Ovary (tissue), 9 donors: ENCODE measurements around the gene NFYC. TPM values are rescaled to one million over a fixed set of nuclear protein-coding genes. Genes with fewer than 3 reads are reported as not detected.

ENCODE experiments used
- DNase-seq, 5 donors: peaks; one replicate each; pipeline ENCODE4 v3.0.0-alpha.2; 2019 to 2020
- H3K27ac ChIP-seq, 2 donors: fragments of 200-600 bp; one replicate each; pipeline versions ENCODE4 v1.5.1 to v1.8.0; 2019 to 2022
- H3K27me3 ChIP-seq: fragments of 200-600 bp; one replicate; pipeline ENCODE4 v1.8.0; 2022
- H3K36me3 ChIP-seq: fragments of 200-600 bp; sonication (generic); one replicate; pipeline ENCODE4 v1.5.1; 2019
- H3K4me1 ChIP-seq: one replicate; pipeline ENCODE4 v1.8.1; 2013; ENCODE audit warnings: mild to moderate bottlenecking, moderate library complexity; ENCODE audit not compliant: insufficient read depth
- H3K4me3 ChIP-seq: fragments of 200-600 bp; sonication (generic); one replicate; pipeline ENCODE4 v1.5.1; 2017
- H3K9me3 ChIP-seq, 2 donors: fragments of 200-600 bp in 1 of 2; sonication (generic) in 1 of 2; one replicate each; pipeline versions ENCODE4 v1.5.1 to v1.8.1; 2013 to 2019; ENCODE audit warnings: mild to moderate bottlenecking in 1 of 2, moderate library complexity in 1 of 2
- EP300 ChIP-seq: sonication (generic); formaldehyde crosslinking; IDR thresholded peaks from one replicate; pipeline ENCODE4 v1.6.1; 2017; ENCODE audit warnings: antibody characterized with exemption
- POLR2A ChIP-seq: fragments of 450-650 bp; IDR thresholded peaks from one replicate; pipeline ENCODE4 v1.6.1; 2017; ENCODE audit warnings: antibody characterized with exemption, mild to moderate bottlenecking, moderate library complexity
- WGBS, 3 donors: extraction: QIAGEN DNeasy Blood & Tissue Kit in 1 of 3; methylation state at CpG; one replicate each; pipeline versions ENCODE4 v1.1.5 to v1.1.7; 2013 to 2017; 5-methylcytosine and 5-hydroxymethylcytosine counted together
- intact Hi-C, 4 donors: fragments of 100-400 bp; cut with DNase I; formaldehyde crosslinking; loops; one replicate each; pipeline versions ENCODE4 v1.11.0 to v1.15.1; 2022 to 2023
- polyA plus RNA-seq, 2 donors: library from polyadenylated mRNA; stranded (reverse); fragments of 200-250 nt in 1 of 2; fragments of 350-450 nt in 1 of 2; fragmentation: Illumina TruSeq in 1 of 2; extraction: RNeasy Lipid Tissue Mini Kit (QIAGEN cat#74804) in 1 of 2; gene quantifications; one replicate each; pipeline ENCODE4 v1.2.3, GENCODE V29; 2013 to 2014
- total RNA-seq, 7 donors: library from RNA; depleted of rRNA in 2 of 7; stranded (reverse); fragments of >200 nt in 2 of 7; fragmentation: NEBNext Ultra II Directional in 3 of 7; extraction: Animal tissue kit (Norgen Biotek cat#: 25700) in 3 of 7; gene quantifications; one replicate each; pipeline versions ENCODE4 v1.1.0 to v1.2.4, GENCODE V29; 2016 to 2023
- TF ChIP-seq, protein P1 (sequence below), 3 donors: fragments of 450-650 bp in 2 of 3; fragments of 200-600 bp in 1 of 3; IDR thresholded peaks; one replicate each; pipeline versions ENCODE4 v1.5.1 to v1.8.0; 2016 to 2022; ENCODE audit warnings: antibody characterized with exemption in 3 of 3, mild to moderate bottlenecking in 1 of 3
- donor health status: DM: no; HTN: no; CAD: no; lungs with moderate emphysema.
- donor health status: DM: no; HTN: no; CAD: no.
- donor health status: Bipolar disorder and iron deficiency.
- donor health status: DM: yes; HTN: yes; CAD: no.
- donor health status: DM: no; HTN: no; CAD: no.
- donor health status: DM: yes; HTN: yes; CAD: no.

The NFYC gene
- total and polyA plus RNA-seq, 9 donors, result 28.8 to 90.9 (median 45.1) TPM

- H3K4me1 ChIP-seq, result peaks cover 4% of the 10 kb centered on the region
- TF ChIP-seq, protein P1, sequence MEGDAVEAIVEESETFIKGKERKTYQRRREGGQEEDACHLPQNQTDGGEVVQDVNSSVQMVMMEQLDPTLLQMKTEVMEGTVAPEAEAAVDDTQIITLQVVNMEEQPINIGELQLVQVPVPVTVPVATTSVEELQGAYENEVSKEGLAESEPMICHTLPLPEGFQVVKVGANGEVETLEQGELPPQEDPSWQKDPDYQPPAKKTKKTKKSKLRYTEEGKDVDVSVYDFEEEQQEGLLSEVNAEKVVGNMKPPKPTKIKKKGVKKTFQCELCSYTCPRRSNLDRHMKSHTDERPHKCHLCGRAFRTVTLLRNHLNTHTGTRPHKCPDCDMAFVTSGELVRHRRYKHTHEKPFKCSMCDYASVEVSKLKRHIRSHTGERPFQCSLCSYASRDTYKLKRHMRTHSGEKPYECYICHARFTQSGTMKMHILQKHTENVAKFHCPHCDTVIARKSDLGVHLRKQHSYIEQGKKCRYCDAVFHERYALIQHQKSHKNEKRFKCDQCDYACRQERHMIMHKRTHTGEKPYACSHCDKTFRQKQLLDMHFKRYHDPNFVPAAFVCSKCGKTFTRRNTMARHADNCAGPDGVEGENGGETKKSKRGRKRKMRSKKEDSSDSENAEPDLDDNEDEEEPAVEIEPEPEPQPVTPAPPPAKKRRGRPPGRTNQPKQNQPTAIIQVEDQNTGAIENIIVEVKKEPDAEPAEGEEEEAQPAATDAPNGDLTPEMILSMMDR (IDR thresholded peaks at IDR 0.05), result no peak
- TF ChIP-seq POLR2A, result no peak
- no peak for TF ChIP-seq EP300
- no peak for DNase-seq
- no peaks in the 10 kb centered on the region for H3K36me3 ChIP-seq
- H3K4me3 ChIP-seq, result no peak overlapping the region
- intact Hi-C loops, result no loop called here
- H3K27ac ChIP-seq, result no peak overlapping the region
- WGBS, 3 donors, result 48 to 61% (median 48%) methylated on average over 2 of the region's 2 CpGs
- H3K27me3 ChIP-seq, result no peaks in the 10 kb centered on the region
- H3K9me3 ChIP-seq, result no peaks in the 10 kb centered on the region
Measured at GRCh38 chr1:40694353-40694874, 2.9 kb downstream of the NFYC start.

DNA sequence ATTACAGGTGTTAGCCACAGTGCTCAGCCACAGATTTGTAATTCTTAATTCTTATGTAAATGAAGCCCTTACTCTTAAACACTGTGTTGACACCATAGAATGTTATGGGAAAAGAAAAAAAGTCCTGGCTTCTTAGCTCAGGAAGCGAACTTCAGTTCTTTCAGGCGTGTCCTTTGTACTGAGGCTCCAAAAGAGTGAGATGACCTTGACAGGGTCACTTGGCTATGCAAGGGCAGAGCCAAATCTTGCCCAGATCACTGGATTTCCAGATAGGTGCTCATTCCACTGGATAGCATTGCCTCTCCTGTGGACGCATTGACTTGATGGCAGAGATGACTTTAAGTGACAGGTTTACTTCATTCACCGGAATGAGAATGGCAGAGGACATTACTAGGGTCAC, 4.8 kb downstream of the NFYC start:
- TF ChIP-seq EP300, result no peak
- no peak for TF ChIP-seq POLR2A
- TF ChIP-seq, protein P1 (IDR thresholded peaks at IDR 0.05), result no peak
- H3K4me3 ChIP-seq, result no peak overlapping the region
- H3K9me3 ChIP-seq, result no peaks in the 10 kb centered on the region
- peaks cover 3% of the 10 kb centered on the region for H3K4me1 ChIP-seq
- intact Hi-C loops, result no loop called here
- H3K36me3 ChIP-seq, result no peaks in the 10 kb centered on the region
- H3K27ac ChIP-seq, result no peak overlapping the region
- 85 to 87% (median 86%) methylated on average over 4 of the region's 4 CpGs for WGBS, 3 donors
- no peak for DNase-seq
- H3K27me3 ChIP-seq, result no peaks in the 10 kb centered on the region

DNA sequence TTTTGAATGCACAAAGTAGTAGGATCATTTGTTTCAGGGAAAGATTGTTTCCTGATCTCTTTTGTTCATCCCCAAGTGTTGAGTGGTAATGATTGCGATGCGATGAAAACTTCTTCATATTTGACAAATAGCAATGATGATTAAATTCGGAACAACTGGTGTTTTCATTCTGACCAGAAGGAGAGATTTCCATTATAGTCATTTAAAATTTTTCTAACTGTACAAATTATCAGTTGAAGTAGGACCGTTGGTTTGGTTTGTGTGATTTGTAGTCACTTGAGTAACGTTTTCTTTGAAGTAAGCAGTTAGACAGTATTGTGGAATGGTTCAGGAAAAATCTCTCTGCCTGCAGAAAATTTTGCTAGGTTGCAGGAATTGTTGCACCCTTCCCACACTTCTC, 5.9 kb downstream of the NFYC start:
- intact Hi-C loops, result no loop called here
- TF ChIP-seq EP300, result no peak
- TF ChIP-seq POLR2A, result no peak
- TF ChIP-seq, protein P1 (IDR thresholded peaks at IDR 0.05), result no peak
- no peaks in the 10 kb centered on the region for H3K36me3 ChIP-seq
- 77 to 83% (median 82%) methylated on average over 5 of the region's 5 CpGs for WGBS, 3 donors
- H3K27me3 ChIP-seq, result no peaks in the 10 kb centered on the region
- DNase-seq, result no peak
- H3K27ac ChIP-seq, result no peak overlapping the region
- no peak overlapping the region for H3K4me3 ChIP-seq
- H3K4me1 ChIP-seq, result peaks cover 3% of the 10 kb centered on the region
- H3K9me3 ChIP-seq, result no peaks in the 10 kb centered on the region

DNA sequence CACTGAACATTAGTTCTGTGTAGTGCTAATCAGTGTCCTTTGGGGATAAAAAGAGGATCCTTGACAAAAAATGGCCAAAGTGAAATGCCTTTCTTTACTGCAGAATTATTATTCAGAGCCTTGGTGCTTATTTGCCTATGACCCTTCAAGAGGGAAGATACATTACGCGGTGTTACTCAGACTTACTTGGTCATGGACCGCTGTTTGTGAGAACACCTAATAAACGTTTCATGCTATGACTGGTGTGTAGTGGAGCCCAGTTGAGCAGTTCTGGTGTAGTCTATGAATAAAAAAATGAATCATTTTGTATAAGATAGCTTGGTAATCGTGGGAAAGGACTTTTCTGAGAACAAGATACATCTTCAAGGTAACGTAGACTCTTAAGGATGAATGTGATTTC, 8.3 kb downstream of the NFYC start:
- no peak overlapping the region for H3K4me3 ChIP-seq
- TF ChIP-seq POLR2A (no peak), EP300 (no peak)
- TF ChIP-seq, protein P1 (IDR thresholded peaks at IDR 0.05), result no peak
- DNase-seq, result no peak
- intact Hi-C loops, result no loop called here
- peaks cover 8% of the 10 kb centered on the region for H3K4me1 ChIP-seq
- H3K27ac ChIP-seq, result no peak overlapping the region
- no peaks in the 10 kb centered on the region for H3K9me3 ChIP-seq
- no peaks in the 10 kb centered on the region for H3K27me3 ChIP-seq
- WGBS, 3 donors, result 90 to 91% (median 90%) methylated on average over 6 of the region's 6 CpGs
- no peaks in the 10 kb centered on the region for H3K36me3 ChIP-seq
